GM18858 (cell line): ENCODE measurements around the gene MIA2.
"Not testable (repeated sequence)": the region's sequence is repeated elsewhere in the genome, so short reads cannot be mapped to it uniquely, and the experiment has no call there.

Experiments
- ATAC-seq: cut with Tn5 transposase; IDR thresholded peaks from one replicate; pipeline ENCODE4 v1.9.1; 2021; ENCODE audit not compliant: unreplicated experiment

The MIA2 gene

GRCh38 chr14:39324097-39324496, 90.4 kb downstream of the MIA2 start:
- ATAC-seq = no peak

GRCh38 chr14:39339003-39339402, 105.3 kb downstream of the MIA2 start:
- no peak for ATAC-seq

- ATAC-seq = not testable (repeated sequence)
These were observed 107.4 kb downstream of the MIA2 start for GRCh38 chr14:39341126-39341525.

- no peak for ATAC-seq
These were observed 109.1 kb downstream of the MIA2 start for GRCh38 chr14:39342768-39343167.

GRCh38 chr14:39343614-39344013, 109.9 kb downstream of the MIA2 start:
- no peak for ATAC-seq

GRCh38 chr14:39350866-39351265, 117.2 kb downstream of the MIA2 start:
- ATAC-seq = no peak

GRCh38 chr14:39351708-39352107, 118.0 kb downstream of the MIA2 start:
- no peak for ATAC-seq

GRCh38 chr14:39359069-39359468, 125.4 kb downstream of the MIA2 start:
- not testable (repeated sequence) for ATAC-seq

GRCh38 chr14:39360316-39360715, 126.6 kb downstream of the MIA2 start:
- ATAC-seq = no peak

- not testable (repeated sequence) for ATAC-seq
These were observed 127.8 kb downstream of the MIA2 start for GRCh38 chr14:39361556-39361955.

- ATAC-seq = no peak
These were observed 130.8 kb downstream of the MIA2 start for GRCh38 chr14:39364509-39364908.

- ATAC-seq = no peak
These were observed 131.6 kb downstream of the MIA2 start for GRCh38 chr14:39365354-39365753.

- no peak for ATAC-seq
These were observed 133.0 kb downstream of the MIA2 start for GRCh38 chr14:39366460-39367386.

- ATAC-seq = no peak
These were observed 133.7 kb downstream of the MIA2 start for GRCh38 chr14:39367387-39367751.

- ATAC-seq = no peak
These were observed 134.7 kb downstream of the MIA2 start for GRCh38 chr14:39368261-39368959.

GRCh38 chr14:39369029-39369428, 135.3 kb downstream of the MIA2 start:
- ATAC-seq = no peak

GRCh38 chr14:39370415-39370814, 136.7 kb downstream of the MIA2 start:
- ATAC-seq = no peak

- no peak for ATAC-seq
These were observed 138.9 kb downstream of the MIA2 start for GRCh38 chr14:39372656-39373055.

GRCh38 chr14:39374851-39375250, 141.1 kb downstream of the MIA2 start:
- no peak for ATAC-seq

GRCh38 chr14:39376667-39377403, 143.1 kb downstream of the MIA2 start:
- ATAC-seq = no peak

- no peak for ATAC-seq
These were observed 147.7 kb downstream of the MIA2 start for GRCh38 chr14:39381366-39381765.

- ATAC-seq = no peak
These were observed 148.7 kb downstream of the MIA2 start for GRCh38 chr14:39382463-39382862.
